GM18526 (cell line): ENCODE measurements around the gene OSTC.

ENCODE experiments used
- POLR2A ChIP-seq: IDR thresholded peaks from 3 replicates; pipeline ENCODE4 v1.6.1; 2011; ENCODE audit not compliant: insufficient read length; ENCODE audit errors: extremely low read depth

Gene OSTC

DNA sequence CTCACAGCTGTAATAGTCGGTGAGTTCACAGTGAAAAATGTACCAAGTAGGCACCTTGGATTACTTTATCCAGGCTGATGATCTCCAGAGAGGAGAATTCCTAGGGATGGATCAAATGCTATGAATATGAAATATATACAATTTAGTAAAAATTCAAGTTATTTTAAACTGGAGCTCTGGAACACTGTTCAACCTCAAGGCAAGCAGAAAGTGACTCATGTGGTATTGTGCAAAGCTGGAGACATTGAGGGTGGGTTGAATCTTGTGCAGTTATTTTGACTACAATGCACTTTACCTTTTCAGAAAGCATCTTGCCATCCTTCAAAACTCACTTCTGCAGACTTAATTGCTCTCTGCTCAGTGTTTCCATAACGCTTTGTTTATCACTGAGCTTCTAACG lies 43.4 kb downstream of the OSTC start:
- TF ChIP-seq POLR2A: no peak

DNA sequence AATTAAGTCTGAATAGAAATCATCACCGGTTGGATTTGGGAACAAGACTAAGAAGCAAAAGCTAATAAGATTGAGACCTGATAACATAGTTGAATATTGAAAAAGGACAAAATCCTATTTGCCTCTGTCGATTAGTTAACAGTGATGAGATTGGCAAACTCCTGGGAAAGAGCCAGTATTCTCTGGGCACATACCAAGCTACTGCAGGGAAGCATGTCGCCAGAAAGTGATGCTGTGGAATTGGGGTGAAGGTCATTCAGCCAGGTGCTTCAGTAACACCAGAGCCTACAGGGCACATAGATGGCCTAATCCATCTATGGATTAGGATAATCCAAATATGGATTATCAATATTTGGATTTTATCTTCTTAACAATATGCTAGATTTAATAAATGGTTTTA lies 44.0 kb downstream of the OSTC start:
- TF ChIP-seq POLR2A: no peak

DNA sequence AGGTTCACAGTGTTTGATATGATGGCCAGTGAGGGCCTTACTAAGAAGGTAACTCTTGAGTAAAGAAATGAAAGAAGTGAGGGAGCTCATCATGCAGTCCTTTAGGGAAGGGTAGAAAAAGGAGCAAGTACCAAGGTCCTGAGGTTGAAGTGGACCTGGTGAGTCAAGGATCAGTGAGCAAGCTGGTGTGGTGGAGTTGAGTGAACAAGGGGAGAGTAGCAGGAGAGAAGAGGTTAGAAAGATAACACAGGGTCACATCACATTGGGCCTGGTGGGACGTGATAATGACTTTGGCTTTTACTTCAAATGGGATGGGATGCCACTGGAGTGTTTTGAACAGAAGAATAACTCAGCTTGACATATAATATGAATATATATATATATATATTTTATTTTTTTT lies 44.7 kb downstream of the OSTC start:
- TF ChIP-seq POLR2A: no peak

DNA sequence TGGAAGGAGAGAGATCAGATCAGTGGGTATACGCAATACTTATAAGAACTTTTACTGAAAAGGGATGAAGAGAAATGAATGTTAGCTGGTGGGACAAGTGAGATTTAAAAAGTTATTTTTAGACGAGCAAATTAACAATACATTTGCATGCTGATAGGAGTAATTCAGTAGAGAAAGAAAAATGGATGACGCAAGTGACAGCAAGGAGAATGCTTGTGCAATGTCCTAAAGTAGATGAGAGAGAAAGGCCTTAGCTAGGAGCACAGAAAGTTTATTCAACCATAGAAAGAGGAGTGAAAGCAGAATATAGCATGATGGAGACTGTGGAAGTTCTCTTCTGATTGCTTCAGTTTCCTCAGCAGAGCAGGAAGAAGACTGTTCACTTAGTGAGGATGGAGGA lies 45.8 kb downstream of the OSTC start:
- no peak for TF ChIP-seq POLR2A

DNA sequence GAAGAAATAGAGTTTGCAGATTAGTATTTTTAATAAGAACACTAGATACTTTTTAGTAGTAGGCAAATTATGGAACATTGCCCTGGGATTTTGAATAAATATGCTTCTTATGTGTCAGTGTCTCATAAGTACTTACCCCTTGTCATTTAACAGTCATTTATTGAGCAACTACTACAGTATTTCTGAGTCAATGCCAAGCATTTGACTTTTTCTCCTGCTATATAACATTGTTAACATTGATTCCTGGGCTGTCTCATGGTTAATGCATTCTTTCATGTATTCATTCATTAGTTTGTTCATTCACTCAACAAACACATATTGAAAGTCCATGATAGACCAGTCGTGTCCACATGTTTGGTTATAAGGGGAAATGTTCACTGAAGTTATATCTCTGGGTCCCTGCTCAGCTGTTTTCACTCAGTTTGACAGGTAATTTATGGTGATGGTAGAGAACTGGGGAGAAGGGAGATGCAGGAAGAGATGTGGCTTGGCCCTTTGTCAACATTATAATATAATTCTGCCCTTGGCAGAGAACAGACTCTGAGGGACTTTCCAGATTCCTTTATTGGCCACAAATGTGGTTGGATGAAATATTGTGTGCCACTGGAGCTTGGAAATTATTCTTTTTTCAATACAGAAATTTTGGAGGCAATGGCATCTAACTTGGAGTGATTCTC lies 49.8 kb downstream of the OSTC start:
- no peak for TF ChIP-seq POLR2A

DNA sequence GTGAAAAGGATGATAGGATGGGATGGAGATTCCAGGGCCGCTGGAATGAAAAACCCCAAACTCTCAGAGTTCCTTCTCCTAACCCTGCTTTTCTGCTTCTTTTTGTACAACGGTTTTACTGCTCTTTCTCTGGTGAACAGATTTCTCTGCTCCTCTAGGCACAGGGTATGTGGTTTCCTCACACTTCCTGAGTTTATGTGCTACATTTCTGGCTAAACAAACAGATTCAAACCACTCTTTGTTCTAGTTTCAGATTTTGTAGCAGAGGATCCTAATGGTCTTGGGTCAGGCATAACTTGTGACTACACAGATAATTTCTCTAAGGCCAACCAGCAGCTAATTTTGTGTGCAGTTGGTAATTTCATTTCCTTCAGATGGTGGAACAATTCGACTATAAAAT lies 52.6 kb downstream of the OSTC start:
- TF ChIP-seq POLR2A: no peak

DNA sequence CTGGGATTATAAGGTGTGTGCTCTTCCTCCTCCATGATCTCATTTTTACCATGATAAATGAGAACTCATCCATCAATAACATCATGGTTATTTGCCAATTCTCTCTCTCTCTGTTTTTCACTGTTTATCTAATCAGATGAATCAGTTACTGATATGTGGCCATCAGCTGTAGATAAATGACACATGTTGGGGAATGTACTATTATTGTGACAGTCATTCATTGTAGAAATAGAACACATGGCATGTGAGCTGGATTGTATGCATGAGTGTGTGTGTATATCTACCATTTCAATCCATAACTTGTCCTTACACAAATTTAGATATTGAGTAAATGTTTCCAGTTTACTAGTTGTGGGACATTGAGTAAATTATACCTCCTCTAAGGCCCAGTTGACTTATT lies 53.0 kb downstream of the OSTC start:
- TF ChIP-seq POLR2A: no peak

DNA sequence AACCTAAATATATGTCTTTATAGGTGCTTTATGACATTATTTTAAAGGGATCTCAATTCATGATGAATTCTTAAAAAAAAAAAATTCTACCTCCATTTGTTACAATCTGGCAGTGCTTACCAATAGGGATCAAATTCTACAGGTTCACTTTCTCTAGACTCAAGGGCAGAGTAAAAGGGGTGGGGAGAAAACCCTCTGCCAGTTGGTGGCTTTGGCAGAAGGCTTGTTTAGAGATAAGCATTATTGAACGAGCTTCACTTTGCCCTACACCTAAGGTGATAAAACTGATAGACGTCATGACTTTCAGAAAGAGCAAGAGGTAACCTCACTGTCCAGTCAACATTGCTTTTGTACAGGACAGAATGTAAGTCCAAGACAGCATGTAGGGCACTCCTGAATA lies 53.6 kb downstream of the OSTC start:
- TF ChIP-seq POLR2A: no peak

DNA sequence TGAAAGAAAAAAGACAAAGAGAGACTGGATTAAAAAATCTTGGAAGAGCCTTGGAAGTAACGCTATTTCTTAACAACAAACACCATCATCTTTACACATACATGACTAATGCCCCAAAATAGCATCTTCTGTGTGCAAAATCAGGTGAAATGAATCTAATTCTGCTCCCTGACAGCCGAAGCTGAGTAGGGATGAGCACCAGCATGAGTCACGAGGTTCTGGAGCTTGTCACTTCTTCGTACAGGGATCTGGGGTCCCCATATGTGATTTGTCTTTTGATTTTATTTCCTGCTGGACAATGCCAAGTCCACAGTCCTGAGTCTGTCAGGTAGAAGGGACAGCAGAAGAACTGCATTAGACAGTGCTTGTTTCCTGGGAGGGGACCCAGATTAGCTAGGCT lies 55.9 kb downstream of the OSTC start:
- no peak for TF ChIP-seq POLR2A

DNA sequence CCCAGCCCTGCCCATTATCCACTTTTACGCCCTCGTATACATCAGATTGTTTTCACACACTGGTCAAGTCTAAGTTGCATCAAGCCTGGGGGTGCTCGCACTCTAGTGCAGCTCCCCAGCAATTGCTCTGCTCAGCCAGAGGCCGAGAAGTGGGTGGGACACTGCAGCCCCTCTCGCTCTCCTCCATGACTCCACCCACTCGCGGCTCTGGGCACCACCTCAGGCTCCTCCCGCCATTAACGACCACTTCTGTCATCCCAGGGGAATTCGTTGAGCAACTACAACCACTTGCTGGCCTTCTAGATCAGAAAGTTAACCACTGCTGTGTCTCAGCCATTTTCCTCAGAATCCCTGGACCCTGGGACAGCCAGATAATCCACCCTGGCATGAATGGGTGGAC lies 58.8 kb downstream of the OSTC start:
- no peak for TF ChIP-seq POLR2A

DNA sequence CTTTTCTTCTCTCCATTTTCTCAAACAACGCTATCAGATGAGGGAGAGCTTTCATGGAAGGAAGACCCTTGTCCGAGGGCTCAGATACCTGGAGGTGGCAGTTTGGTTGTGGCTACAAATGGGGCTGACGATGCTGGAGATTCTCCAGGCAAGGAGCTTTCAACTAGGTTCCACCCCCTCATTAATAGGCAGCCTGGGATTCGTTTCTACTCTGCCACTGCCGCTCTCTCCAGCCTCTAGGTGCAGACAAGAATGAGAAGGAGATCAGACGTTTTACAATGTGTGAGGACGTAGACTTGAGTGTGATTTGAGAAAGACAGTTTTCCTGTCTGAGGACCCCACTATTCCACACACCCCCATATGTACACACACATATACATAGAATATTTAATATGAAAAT lies 59.3 kb downstream of the OSTC start:
- TF ChIP-seq POLR2A: no peak

DNA sequence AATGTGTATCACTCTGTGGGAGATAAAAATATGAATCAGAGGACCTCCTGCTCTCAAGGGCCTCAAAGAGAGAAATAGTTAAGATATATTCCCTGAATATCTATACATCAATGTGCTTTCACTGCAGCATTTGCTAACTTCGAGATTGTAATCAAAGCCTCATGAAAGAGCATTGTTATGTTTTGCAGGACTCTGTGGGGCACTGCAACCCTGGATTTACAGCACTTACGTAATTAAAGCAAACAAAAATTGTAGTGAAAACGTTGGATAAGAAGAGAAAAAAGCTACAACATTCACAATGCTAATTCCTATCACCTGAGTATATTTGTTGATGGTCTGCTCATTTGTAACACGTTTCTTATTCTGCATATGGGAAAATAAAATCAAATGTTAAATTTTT lies 64.5 kb downstream of the OSTC start:
- TF ChIP-seq POLR2A: no peak

DNA sequence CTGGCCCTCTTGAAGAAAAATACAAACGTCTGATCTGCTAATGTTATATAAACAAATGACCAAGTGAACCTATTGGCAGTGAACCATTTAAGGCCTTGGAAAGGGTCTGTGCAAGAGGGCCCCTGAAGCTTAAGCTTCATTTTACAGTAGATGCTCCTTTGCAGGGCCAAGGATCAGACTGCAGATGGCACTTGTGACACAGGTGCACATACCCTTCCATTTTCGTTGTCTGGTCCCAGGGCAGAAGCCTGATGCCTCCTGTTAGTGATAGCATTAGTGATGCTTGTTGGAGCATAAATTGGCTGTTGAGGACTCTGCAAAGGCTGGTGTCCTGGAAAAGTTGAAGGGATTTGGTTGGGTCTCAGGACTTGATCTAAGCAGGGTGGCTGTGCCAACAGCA lies 65.9 kb downstream of the OSTC start:
- no peak for TF ChIP-seq POLR2A

DNA sequence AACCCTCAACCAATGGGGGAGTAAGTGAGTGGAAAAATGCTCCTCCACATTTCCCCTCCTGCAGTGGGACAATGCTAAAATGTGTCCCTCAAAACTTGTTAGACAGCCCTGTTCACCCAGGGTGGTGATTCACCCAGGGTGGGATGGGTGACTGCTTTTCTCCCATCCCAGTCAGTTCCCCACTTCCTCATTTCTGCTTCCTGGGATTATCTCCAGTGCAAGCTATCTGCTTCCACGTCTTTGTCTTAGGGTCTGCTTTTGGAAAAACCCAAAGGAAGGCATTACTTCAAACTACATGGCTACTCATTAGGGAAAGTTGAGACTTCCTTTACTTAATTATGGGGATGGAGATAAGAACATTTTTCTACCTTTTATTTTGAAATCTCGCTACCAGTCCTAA lies 67.0 kb downstream of the OSTC start:
- no peak for TF ChIP-seq POLR2A
